H1 (cell line): ENCODE data around the gene MED17. TPM values are rescaled to one million over a fixed set of nuclear protein-coding genes. Genes with fewer than 3 reads are reported as not detected.

Experiments used
- CTCF ChIA-PET: fragments of 300-600 bp; sonication (Branson Sonifier 250); formaldehyde crosslinking; loops from one replicate; lab custom pipeline; 2021; ENCODE audit not compliant: partially characterized antibody; lab: Charles Lee
- POLR2A ChIA-PET: fragments of 300-600 bp; sonication (Branson Sonifier 250); formaldehyde crosslinking; loops from one replicate; lab custom pipeline; 2021; ENCODE audit warnings: inconsistent platforms; ENCODE audit not compliant: partially characterized antibody; lab: Charles Lee
- DNase-seq, 2 experiments: peaks; one replicate each; pipeline versions ENCODE4 v3.0.0 to v3.0.0-alpha.2; 2010 to 2022; ENCODE audit warnings: low spot score in 2 of 2, low read depth in 1 of 2, mixed read lengths in 1 of 2
- FAIRE-seq: peaks from 2 replicates; lab custom pipeline; 2011; peaks lifted over from hg19 to GRCh38; lab: Jason Lieb, UNC
- H2AFZ ChIP-seq: 2 replicates; pipeline ENCODE4 v1.8.1; 2012; ENCODE audit warnings: low read length, inconsistent platforms
- H2AK5ac ChIP-seq: 2 replicates; pipeline ENCODE4 v1.6.1; 2013; ENCODE audit warnings: low read depth, low read length
- H2BK120ac ChIP-seq: replicated peaks from 2 replicates; pipeline ENCODE3; 2013; ENCODE audit warnings: low read depth, low read length, inconsistent platforms
- H2BK12ac ChIP-seq: 2 replicates; pipeline ENCODE4 v1.6.1; 2013; ENCODE audit warnings: low read depth, low read length
- H2BK15ac ChIP-seq: 2 replicates; pipeline ENCODE4 v1.6.1; 2013; ENCODE audit warnings: low read length
- H2BK20ac ChIP-seq: 2 replicates; pipeline ENCODE4 v1.6.1; 2013; ENCODE audit warnings: low read length
- H2BK5ac ChIP-seq: 2 replicates; pipeline ENCODE4 v1.6.1; 2013; ENCODE audit warnings: low read depth, low read length
- H3K14ac ChIP-seq: 2 replicates; pipeline ENCODE4 v1.6.1; 2013; ENCODE audit warnings: inconsistent platforms; ENCODE audit not compliant: insufficient read length
- H3K18ac ChIP-seq: 2 replicates; pipeline ENCODE4 v1.6.1; 2013; ENCODE audit warnings: low read length; ENCODE audit errors: extremely low read depth
- H3K23ac ChIP-seq: 2 replicates; pipeline ENCODE4 v1.6.1; 2013; ENCODE audit warnings: inconsistent platforms; ENCODE audit not compliant: insufficient read length
- H3K23me2 ChIP-seq: 2 replicates; pipeline ENCODE4 v1.6.1; 2013; ENCODE audit warnings: low read depth, low read length
- H3K27ac ChIP-seq: 2 replicates; pipeline ENCODE4 v1.6.1; 2011; ENCODE audit warnings: low read depth, low read length, inconsistent platforms
- H3K27me3 ChIP-seq, 4 experiments: replicated peaks in 1 of 4; 1 replicate in 1 of 4; 2 replicates in 3 of 4; pipeline versions ENCODE4 v1.6.1 to v1.8.1; 2011 to 2013; ENCODE audit warnings: low read length in 3 of 4, mild to moderate bottlenecking in 3 of 4, inconsistent platforms in 2 of 4, mixed read lengths in 2 of 4, moderate library complexity in 1 of 4; ENCODE audit not compliant: control insufficient read depth in 3 of 4, insufficient read depth in 3 of 4; ENCODE audit errors: extremely low read depth in 1 of 4
- H3K36me3 ChIP-seq, 4 experiments: 2 replicates each; pipeline versions ENCODE4 v1.6.1 to v1.8.1; 2011 to 2013; ENCODE audit warnings: mild to moderate bottlenecking in 4 of 4, low read length in 3 of 4, moderate library complexity in 2 of 4, control low read depth in 1 of 4, inconsistent platforms in 1 of 4; ENCODE audit not compliant: insufficient read depth in 4 of 4, control insufficient read depth in 2 of 4
- H3K4ac ChIP-seq: replicated peaks from 2 replicates; pipeline ENCODE3; 2013; ENCODE audit warnings: low read length, low read depth, mixed read lengths, inconsistent platforms; ENCODE audit not compliant: insufficient read length
- H3K4me1 ChIP-seq, 4 experiments: replicated peaks in 1 of 4; 1 replicate in 1 of 4; 2 replicates in 3 of 4; pipeline versions ENCODE4 v1.6.1 to v1.8.1; 2011 to 2013; ENCODE audit warnings: low read length in 3 of 4, inconsistent platforms in 2 of 4, mixed read lengths in 1 of 4; ENCODE audit not compliant: insufficient read depth in 4 of 4, control insufficient read depth in 3 of 4
- H3K4me2 ChIP-seq, 2 experiments: 2 replicates each; pipeline versions ENCODE4 v1.6.1 to v1.8.1; 2011 to 2013; ENCODE audit warnings: low read depth in 2 of 2, low read length in 2 of 2, control low read depth in 1 of 2, inconsistent platforms in 1 of 2, mild to moderate bottlenecking in 1 of 2; ENCODE audit not compliant: insufficient read depth in 1 of 2
- H3K4me3 ChIP-seq, 4 experiments: fragments of 200-600, 300-600 bp in 1 of 4; sonication (generic), shearing (Covaris generic), sonication (Bioruptor Twin) in 1 of 4; 2 replicates each; pipeline versions ENCODE4 v1.5.1 to v1.8.1; 2011 to 2016; ENCODE audit warnings: low read length in 4 of 4, low read depth in 3 of 4, control low read depth in 2 of 4, inconsistent platforms in 2 of 4, mild to moderate bottlenecking in 2 of 4, mixed read lengths in 1 of 4, moderate library complexity in 1 of 4; ENCODE audit not compliant: insufficient read depth in 2 of 4; ENCODE audit errors: extremely low read depth in 1 of 4
- H3K56ac ChIP-seq: replicated peaks from 2 replicates; pipeline ENCODE3; 2013; ENCODE audit warnings: low read depth, mild to moderate bottlenecking, mixed read lengths, low read length, inconsistent platforms; ENCODE audit not compliant: insufficient read length
- H3K79me1 ChIP-seq: 2 replicates; pipeline ENCODE4 v1.6.1; 2013; ENCODE audit warnings: low read depth, low read length, control low read depth
- H3K79me2 ChIP-seq, 2 experiments: 2 replicates each; pipeline versions ENCODE4 v1.6.1 to v1.8.1; 2012 to 2013; ENCODE audit warnings: low read length in 2 of 2, mild to moderate bottlenecking in 2 of 2, inconsistent platforms in 1 of 2; ENCODE audit not compliant: insufficient read depth in 2 of 2, control insufficient read depth in 1 of 2
- H3K9ac ChIP-seq, 4 experiments: replicated peaks in 1 of 4; 1 replicate in 1 of 4; 2 replicates in 3 of 4; pipeline versions ENCODE4 v1.6.1 to v1.8.1; 2011 to 2013; ENCODE audit warnings: low read depth in 3 of 4, low read length in 3 of 4, control low read depth in 2 of 4, mild to moderate bottlenecking in 2 of 4, moderate library complexity in 2 of 4, inconsistent platforms in 1 of 4; ENCODE audit errors: extremely low read depth in 1 of 4
- H3K9me3 ChIP-seq, 2 experiments: 2 replicates each; pipeline versions ENCODE4 v1.6.1 to v1.8.1; 2012 to 2013; ENCODE audit warnings: mild to moderate bottlenecking in 2 of 2, moderate library complexity in 2 of 2, control low read depth in 1 of 2, inconsistent platforms in 1 of 2, low read depth in 1 of 2, low read length in 1 of 2, mixed read lengths in 1 of 2; ENCODE audit not compliant: insufficient read depth in 2 of 2
- H4K20me1 ChIP-seq, 2 experiments: replicated peaks in 1 of 2; 2 replicates each; pipeline versions ENCODE3 to v1.8.1; 2011 to 2013; ENCODE audit warnings: inconsistent platforms in 2 of 2, low read length in 2 of 2, mild to moderate bottlenecking in 1 of 2; ENCODE audit not compliant: insufficient read depth in 2 of 2, control insufficient read depth in 1 of 2
- H4K5ac ChIP-seq: 2 replicates; pipeline ENCODE4 v1.6.1; 2013; ENCODE audit warnings: low read length, low read depth, mixed read lengths, inconsistent platforms; ENCODE audit not compliant: insufficient read length
- H4K8ac ChIP-seq: 2 replicates; pipeline ENCODE4 v1.8.0; 2013; ENCODE audit warnings: mild to moderate bottlenecking, moderate library complexity, low read length, inconsistent platforms; ENCODE audit not compliant: insufficient read depth; ENCODE audit errors: extremely low read depth
- H4K91ac ChIP-seq: replicated peaks from 2 replicates; pipeline ENCODE3; 2013; ENCODE audit warnings: low read length, mixed read lengths, inconsistent platforms; ENCODE audit not compliant: insufficient read length
- JUN ChIP-seq: IDR thresholded peaks from 2 replicates; pipeline ENCODE4 v1.6.1; 2011; ENCODE audit warnings: low read depth, mild to moderate bottlenecking, improper control_type of control experiment, low read length
- RAD21 ChIP-seq, 2 experiments: IDR thresholded peaks in 1 of 2; conservative IDR thresholded peaks in 1 of 2; 2 replicates each; pipeline ENCODE4 v1.6.1; 2011; ENCODE audit warnings: low read depth in 2 of 2, low read length in 2 of 2, improper control_type of control experiment in 1 of 2, inconsistent platforms in 1 of 2, mild to moderate bottlenecking in 1 of 2, moderate library complexity in 1 of 2
- SUZ12 ChIP-seq: fragments of 200-600 bp; sonication (generic); IDR thresholded peaks from 2 replicates; pipeline ENCODE4 v1.6.1; 2012; ENCODE audit warnings: mild to moderate bottlenecking, inconsistent platforms, low read length, moderate library complexity, mixed read lengths
- TAF7 ChIP-seq: optimal IDR thresholded peaks from 2 replicates; pipeline ENCODE3; 2011; ENCODE audit warnings: low read depth, mild to moderate bottlenecking, inconsistent platforms, low read length, moderate library complexity, borderline replicate concordance
- TBP ChIP-seq: IDR thresholded peaks from 2 replicates; pipeline ENCODE4 v1.6.1; 2011; ENCODE audit warnings: low read depth, low read length, improper control_type of control experiment
- whole genome bisulfite sequencing, 2 experiments: shearing (Covaris generic) in 1 of 2; methylation state at CpG; one replicate each; pipeline versions ENCODE4 v1.1.6 to v1.1.7; 2013 to 2015; ENCODE audit warnings: low lambda C conversion rate in 2 of 2, mixed read lengths in 2 of 2, inconsistent platforms in 1 of 2, low coverage in 1 of 2, missing lambda C conversion rate in 1 of 2; ENCODE audit not compliant: insufficient replicate concordance in 2 of 2, insufficient coverage in 1 of 2, insufficient read length in 1 of 2; ENCODE audit errors: extremely low coverage in 1 of 2, missing lambda C conversion rate in 1 of 2; 5-methylcytosine and 5-hydroxymethylcytosine counted together
- polyA plus RNA-seq, 7 experiments: library from polyadenylated mRNA; depleted of rRNA in 3 of 7; stranded (reverse) in 5 of 7; unstranded in 2 of 7; fragments of >200 nt in 5 of 7; fragments of 200-250 nt in 2 of 7; gene quantifications; 1 replicate in 5 of 7; 2 replicates in 1 of 7; 4 replicates in 1 of 7; pipeline versions ENCODE4 v1.2.1 to v1.2.3, GENCODE V29; 2011 to 2013; ENCODE audit warnings: missing spikeins in 2 of 7, mixed read lengths in 2 of 7
- total RNA-seq: library from RNA; stranded (reverse); fragmentation: NEBNext Ultra II Directional; extraction: Animal tissue kit (Norgen Biotek cat#: 25700); gene quantifications from 2 replicates; pipeline ENCODE4 v1.2.1, GENCODE V29; 2021

MED17 gene
- total and polyA plus RNA-seq, 2 of the 8 experiments (the other 6 are each of a cell fraction or from before 2014, with no cell fraction given) = 8.8 to 33.7 TPM

DNA sequence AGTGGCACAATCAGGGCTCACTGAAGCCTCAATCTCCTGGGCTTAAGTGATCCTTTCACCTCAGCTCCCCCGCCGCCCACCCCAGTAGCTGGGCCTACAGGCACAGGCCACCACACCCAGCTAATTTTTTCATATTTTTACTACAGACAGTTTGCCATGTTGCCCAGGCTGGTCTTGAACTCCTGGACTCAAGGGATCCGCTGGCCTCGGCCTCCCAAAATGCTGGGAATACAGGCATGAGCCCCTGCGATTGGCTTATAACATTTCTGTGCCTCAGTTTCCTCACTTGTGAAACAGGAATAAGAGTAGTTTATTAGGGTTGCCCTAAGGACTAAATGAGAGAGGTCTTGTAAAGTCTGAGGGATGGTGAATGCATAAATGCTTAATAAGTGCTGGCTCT, 65.1 kb downstream of the MED17 start:
- Histone ChIP-seq H3K79me2 (no peaks in the 10 kb centered on the region), H3K9me3 (no peaks in the 10 kb centered on the region), H3K18ac (no peak overlapping the region), H3K56ac (no peak overlapping the region), H4K91ac (no peak overlapping the region), H2AFZ (no peak overlapping the region), H4K5ac (no peak overlapping the region), H3K4me3 (no peak overlapping the region), H3K9ac (no peak overlapping the region), H3K23ac (no peak overlapping the region), H2BK20ac (no peak overlapping the region), H2AK5ac (no peak overlapping the region), H3K4ac (no peak overlapping the region), H3K27ac (no peak overlapping the region), H2BK120ac (no peak overlapping the region), H3K14ac (no peak overlapping the region), H2BK12ac (no peak overlapping the region), H2BK5ac (no peak overlapping the region), H3K36me3 (no peaks in the 10 kb centered on the region), H3K4me1 (peaks cover 0 to 3% (median 2%) of the 10 kb centered on the region in 4 experiments; a peak in 3 of 7 replicates), H3K23me2 (0 out of 2 replicates have a peak, but pooled peaks cover 3% of the 10 kb centered on the region), H4K20me1 (no peaks in the 10 kb centered on the region), H3K79me1 (no peaks in the 10 kb centered on the region), H3K27me3 (no peaks in the 10 kb centered on the region; a peak in 2 of 7 replicates), H2BK15ac (no peak overlapping the region), H3K4me2 (0 out of 4 replicates have a peak overlapping the region, but pooled peaks of 1 of the 2 experiments have one; percentile 51), H4K8ac (no peak overlapping the region)
- ChIA-PET CTCF (interaction anchor here (1.0 to 1.1 kb wide), 2 partner anchors 20 to 65 kb away, joined by 3 to 4 read pairs; partner anchors contain the start of gene MED17), POLR2A (interaction anchor here (0.7 kb wide), 1 partner anchor 11 kb away, joined by 3 read pairs; no protein-coding TSS in a partner anchor)
- FAIRE-seq = no peak
- TF ChIP-seq RAD21 (IDR thresholded peaks at IDR 0.05 in 1 of 2, conservative IDR thresholded peaks at IDR 0.05 in 1 of 2; ENCODE audit: low read depth in 2 of 2, low read length in 2 of 2) = no peak
- no peak for TF ChIP-seq SUZ12
- no peak for TF ChIP-seq TAF7
- TF ChIP-seq JUN = no peak
- TF ChIP-seq TBP = no peak
- DNase-seq = no peak
- 86% methylated on average over 5 of the region's 5 CpGs; no CpG with 5 or more reads in 1 of the 2 experiments for WGBS, 2 experiments
